Tibial nerve (tissue), 4 donors: ENCODE measurements around the gene TMA16. TPM values are rescaled to one million over a fixed set of nuclear protein-coding genes. Genes with fewer than 3 reads are reported as not detected.

ENCODE experiments used
- DNase-seq, 2 donors: peaks; one replicate each; pipeline ENCODE4 v3.0.0-alpha.2; 2019; ENCODE audit warnings: low spot score in 2 of 2
- H3K27ac ChIP-seq, 4 donors: fragments of 200-600 bp; sonication (generic) in 3 of 4; one replicate each; pipeline ENCODE4 v1.5.1; 2017 to 2019; ENCODE audit warnings: mild to moderate bottlenecking in 1 of 4
- H3K27me3 ChIP-seq, 2 donors: fragments of 200-600 bp; sonication (generic) in 1 of 2; one replicate each; pipeline versions ENCODE4 v1.5.1 to v1.6.0; 2017 to 2019
- H3K36me3 ChIP-seq, 3 donors: fragments of 200-600 bp; sonication (generic); one replicate each; pipeline ENCODE4 v1.5.1; 2018 to 2019
- H3K4me1 ChIP-seq, 4 donors: fragments of 200-600 bp; sonication (generic) in 3 of 4; one replicate each; pipeline ENCODE4 v1.5.1; 2017 to 2019
- H3K4me3 ChIP-seq, 4 donors: fragments of 200-600 bp; sonication (generic) in 3 of 4; one replicate each; pipeline ENCODE4 v1.5.1; 2017 to 2019; ENCODE audit warnings: mild to moderate bottlenecking in 1 of 4, moderate library complexity in 1 of 4
- H3K9me3 ChIP-seq, 4 donors: fragments of 200-600 bp; sonication (generic) in 3 of 4; one replicate each; pipeline ENCODE4 v1.5.1; 2017 to 2019
- EP300 ChIP-seq, 2 donors: sonication (generic); formaldehyde crosslinking; IDR thresholded peaks; one replicate each; pipeline ENCODE4 v1.6.1; 2017; ENCODE audit warnings: antibody characterized with exemption in 2 of 2, mild to moderate bottlenecking in 1 of 2
- POLR2A ChIP-seq, 2 donors: fragments of 450-650 bp; IDR thresholded peaks; one replicate each; pipeline ENCODE4 v1.6.1; 2017; ENCODE audit warnings: antibody characterized with exemption in 2 of 2, mild to moderate bottlenecking in 2 of 2, moderate library complexity in 2 of 2
- WGBS, 2 donors: methylation state at CpG; one replicate each; pipeline ENCODE4 v1.1.5; 2018; 5-methylcytosine and 5-hydroxymethylcytosine counted together
- total RNA-seq, 4 donors: library from RNA; depleted of rRNA; stranded (reverse); fragments of >200 nt; gene quantifications; one replicate each; pipeline ENCODE4 v1.1.0, GENCODE V29; 2016
- TF ChIP-seq, protein P1 (sequence below), 5 experiments: fragments of 200-600 bp in 3 of 5; fragments of 450-650 bp in 2 of 5; sonication (generic) in 3 of 5; IDR thresholded peaks; one replicate each; pipeline ENCODE4 v1.5.1; 2016 to 2019; ENCODE audit warnings: antibody characterized with exemption in 5 of 5, mild to moderate bottlenecking in 3 of 5, moderate library complexity in 2 of 5

Gene TMA16
- total RNA-seq, 4 donors from 2014 or later: 14.5 to 39.9 (median 27.2) TPM

DNA sequence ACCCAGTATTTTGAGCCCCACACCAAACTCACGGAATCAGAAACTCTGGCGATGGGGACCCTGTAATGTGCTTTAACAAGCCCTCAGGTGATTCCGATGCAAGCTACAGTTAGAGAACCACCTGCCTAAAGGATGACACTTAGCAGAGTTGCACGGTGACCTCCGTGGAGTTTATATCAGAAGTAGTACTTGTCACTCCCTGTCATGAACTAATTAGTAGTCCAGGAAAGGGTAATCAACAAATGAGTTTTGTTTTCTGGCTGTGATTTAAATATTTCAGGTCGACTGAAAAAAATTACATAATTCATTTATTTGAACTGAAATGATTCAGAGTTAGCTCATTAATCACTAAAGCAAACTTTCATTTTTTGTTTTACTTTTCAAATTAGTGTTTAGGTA lies 56.4 kb downstream of the TMA16 start:
- H3K4me1 ChIP-seq: peaks cover 0 to 26% (median 3%) of the 10 kb centered on the region in 4 donors
- 76% methylated on average over 6 of the region's 6 CpGs for WGBS, 2 donors
- H3K36me3 ChIP-seq: no peaks in the 10 kb centered on the region
- no peaks in the 10 kb centered on the region for H3K9me3 ChIP-seq
- TF ChIP-seq POLR2A (IDR thresholded peaks at IDR 0.05) (no peak), EP300 (IDR thresholded peaks at IDR 0.05) (no peak)
- TF ChIP-seq, protein P1, sequence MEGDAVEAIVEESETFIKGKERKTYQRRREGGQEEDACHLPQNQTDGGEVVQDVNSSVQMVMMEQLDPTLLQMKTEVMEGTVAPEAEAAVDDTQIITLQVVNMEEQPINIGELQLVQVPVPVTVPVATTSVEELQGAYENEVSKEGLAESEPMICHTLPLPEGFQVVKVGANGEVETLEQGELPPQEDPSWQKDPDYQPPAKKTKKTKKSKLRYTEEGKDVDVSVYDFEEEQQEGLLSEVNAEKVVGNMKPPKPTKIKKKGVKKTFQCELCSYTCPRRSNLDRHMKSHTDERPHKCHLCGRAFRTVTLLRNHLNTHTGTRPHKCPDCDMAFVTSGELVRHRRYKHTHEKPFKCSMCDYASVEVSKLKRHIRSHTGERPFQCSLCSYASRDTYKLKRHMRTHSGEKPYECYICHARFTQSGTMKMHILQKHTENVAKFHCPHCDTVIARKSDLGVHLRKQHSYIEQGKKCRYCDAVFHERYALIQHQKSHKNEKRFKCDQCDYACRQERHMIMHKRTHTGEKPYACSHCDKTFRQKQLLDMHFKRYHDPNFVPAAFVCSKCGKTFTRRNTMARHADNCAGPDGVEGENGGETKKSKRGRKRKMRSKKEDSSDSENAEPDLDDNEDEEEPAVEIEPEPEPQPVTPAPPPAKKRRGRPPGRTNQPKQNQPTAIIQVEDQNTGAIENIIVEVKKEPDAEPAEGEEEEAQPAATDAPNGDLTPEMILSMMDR (IDR thresholded peaks at IDR 0.05): no peak
- H3K27ac ChIP-seq: no peak overlapping the region
- no peaks in the 10 kb centered on the region for H3K27me3 ChIP-seq
- DNase-seq: no peak
- H3K4me3 ChIP-seq: no peak overlapping the region

DNA sequence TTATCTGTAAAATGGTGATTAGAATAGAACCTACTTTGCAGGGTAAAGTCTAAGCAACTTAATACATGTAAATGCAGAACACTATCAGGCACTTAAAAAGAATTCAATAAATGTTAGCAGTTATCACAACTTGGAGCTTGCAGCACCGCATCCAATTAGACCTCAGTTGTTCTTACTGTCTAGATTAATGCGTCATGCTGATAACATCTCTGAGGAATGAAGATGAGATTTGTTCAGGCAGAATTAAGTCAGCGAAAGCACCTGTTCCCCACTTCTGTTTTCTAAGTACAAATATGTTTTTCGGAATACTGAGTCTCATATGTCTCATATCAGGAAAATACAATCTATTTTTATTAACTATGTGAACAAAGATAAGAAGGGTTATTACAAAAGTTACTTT lies 58.7 kb downstream of the TMA16 start:
- H3K4me1 ChIP-seq: peaks cover 0 to 29% (median 6%) of the 10 kb centered on the region in 4 donors
- WGBS, 2 donors: 90 to 91% methylated on average over 4 of the region's 4 CpGs
- H3K4me3 ChIP-seq: no peak overlapping the region
- no peaks in the 10 kb centered on the region for H3K36me3 ChIP-seq
- H3K9me3 ChIP-seq: no peaks in the 10 kb centered on the region
- no peaks in the 10 kb centered on the region for H3K27me3 ChIP-seq
- no peak for DNase-seq
- TF ChIP-seq, protein P1 (IDR thresholded peaks at IDR 0.05): no peak
- TF ChIP-seq EP300 (IDR thresholded peaks at IDR 0.05) (no peak), POLR2A (IDR thresholded peaks at IDR 0.05) (no peak)
- H3K27ac ChIP-seq: no peak overlapping the region

DNA sequence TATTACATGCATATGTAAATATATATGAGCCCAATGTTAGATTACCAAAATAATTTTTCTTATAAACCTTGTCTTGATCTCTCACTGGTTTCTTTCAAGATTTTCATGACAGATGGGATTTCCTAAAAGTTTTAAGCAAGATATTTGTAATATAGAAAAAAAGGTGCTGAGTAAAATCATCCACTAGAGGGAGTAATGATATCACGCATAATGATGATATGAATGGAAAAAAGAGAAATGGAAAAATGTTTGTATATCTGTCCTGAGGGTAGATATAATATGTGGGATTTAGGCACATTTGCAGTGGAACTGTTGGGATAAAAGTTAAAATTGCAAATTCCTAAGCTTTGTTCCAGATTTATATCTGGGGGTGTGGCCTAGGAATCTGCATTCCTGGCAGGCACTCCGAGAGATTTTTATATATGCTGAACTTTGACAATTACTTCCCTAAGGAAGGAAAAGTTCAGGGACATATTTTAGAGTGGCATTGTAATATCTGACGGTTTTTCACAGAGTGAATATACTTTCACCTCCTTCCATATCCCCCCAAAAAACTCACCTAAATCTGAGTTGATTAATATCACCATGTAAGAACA lies 60.5 kb downstream of the TMA16 start:
- 12 to 13% methylated on average over 3 of the region's 3 CpGs for WGBS, 2 donors
- H3K36me3 ChIP-seq: no peaks in the 10 kb centered on the region
- H3K9me3 ChIP-seq: no peaks in the 10 kb centered on the region
- H3K27me3 ChIP-seq: no peaks in the 10 kb centered on the region
- H3K4me1 ChIP-seq: peaks cover 0 to 22% (median 7%) of the 10 kb centered on the region in 4 donors
- TF ChIP-seq, protein P1 (IDR thresholded peaks at IDR 0.05): peak; percentile 53 to 73 (median 55)
- TF ChIP-seq POLR2A (IDR thresholded peaks at IDR 0.05): no peak
- no peak overlapping the region for H3K4me3 ChIP-seq
- no peak for DNase-seq
- H3K27ac ChIP-seq: no peak overlapping the region

DNA sequence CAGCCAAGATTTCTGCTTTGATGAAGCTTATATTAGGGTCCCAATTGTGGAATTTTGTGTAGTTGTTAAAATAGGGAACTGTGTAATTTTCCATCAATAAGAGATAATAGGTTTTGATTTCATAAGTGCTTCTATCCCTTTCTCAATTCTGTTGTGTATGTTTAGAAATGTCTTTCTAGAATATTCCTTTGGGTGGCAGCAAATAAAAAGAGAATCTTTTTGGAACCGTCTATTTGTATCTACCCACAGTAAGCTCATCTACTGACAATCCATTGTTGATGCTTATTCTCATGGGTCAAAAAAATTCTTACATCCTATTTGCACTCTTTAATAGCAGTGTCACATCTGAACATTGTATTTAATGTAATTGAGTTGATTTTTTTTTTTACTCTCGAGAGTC lies 61.7 kb downstream of the TMA16 start:
- no peak for DNase-seq
- H3K4me3 ChIP-seq: no peak overlapping the region
- H3K27ac ChIP-seq: no peak overlapping the region
- WGBS, 2 donors: 29 to 30% methylated on average over 2 of the region's 2 CpGs
- H3K9me3 ChIP-seq: peaks cover 0 to 5% (median 0%) of the 10 kb centered on the region in 4 donors
- H3K27me3 ChIP-seq: no peaks in the 10 kb centered on the region
- no peaks in the 10 kb centered on the region for H3K36me3 ChIP-seq
- TF ChIP-seq EP300 (IDR thresholded peaks at IDR 0.05): no peak
- TF ChIP-seq, protein P1 (IDR thresholded peaks at IDR 0.05): peak in 2 of 5 experiments; percentile 7 to 19
- H3K4me1 ChIP-seq: peaks cover 0 to 14% (median 4%) of the 10 kb centered on the region in 4 donors

DNA sequence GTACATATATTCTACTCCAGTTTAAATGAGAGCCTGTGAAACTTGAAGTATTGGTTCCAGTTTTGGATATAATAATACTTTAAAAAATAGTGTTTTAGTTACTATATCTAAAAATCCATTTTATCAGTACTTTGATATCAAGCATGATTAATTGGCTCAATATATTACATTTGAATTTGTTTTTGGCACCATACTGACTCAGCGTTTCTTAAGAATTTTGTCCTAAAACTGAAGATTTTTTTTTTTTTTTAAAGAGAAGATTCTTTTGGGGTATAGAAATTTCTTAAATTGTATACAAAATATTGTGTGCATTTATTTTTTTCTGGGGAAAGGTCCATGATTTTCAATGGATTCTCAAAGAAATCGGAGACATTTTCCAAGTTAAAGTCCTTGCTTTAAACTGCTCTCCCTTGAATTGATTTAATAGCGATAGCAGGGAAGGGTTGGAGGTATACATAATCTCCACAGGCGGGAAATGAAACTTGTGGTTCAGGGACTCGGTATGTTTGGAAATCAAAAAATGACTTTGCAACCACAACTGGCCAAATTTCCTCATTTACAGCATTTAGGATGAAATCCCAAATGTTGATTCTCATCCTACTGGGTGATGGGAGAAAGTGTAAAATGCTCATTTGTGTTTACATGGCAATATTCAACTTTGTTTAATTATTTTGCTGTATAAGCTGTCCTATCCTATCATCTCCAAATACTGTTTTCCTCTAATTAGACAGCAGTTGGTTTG lies 62.3 kb downstream of the TMA16 start:
- TF ChIP-seq EP300 (IDR thresholded peaks at IDR 0.05) (peak in 1 of 2 donors; percentile 26), POLR2A (IDR thresholded peaks at IDR 0.05) (no peak)
- TF ChIP-seq, protein P1 (IDR thresholded peaks at IDR 0.05): no peak
- WGBS, 2 donors: 63 to 73% methylated on average over 5 of the region's 5 CpGs
- Histone ChIP-seq H3K9me3 (peaks cover 0 to 6% (median 3%) of the 10 kb centered on the region in 4 donors), H3K4me3 (no peak overlapping the region), H3K4me1 (peaks cover 0 to 14% (median 4%) of the 10 kb centered on the region in 4 donors), H3K36me3 (no peaks in the 10 kb centered on the region), H3K27me3 (no peaks in the 10 kb centered on the region), H3K27ac (peak overlapping the region in 1 of 4 donors; percentile 60)
- DNase-seq: no peak
